ENCODE measurements around the gene LARP4B.
"Not testable (repeated sequence)": the region's sequence is repeated elsewhere in the genome, so short reads cannot be mapped to it uniquely, and the experiment has no call there.

The LARP4B gene

GRCh38 chr10:955820-956217, 24.3 kb upstream of the LARP4B start:
- no peak for DNase-seq

DNA sequence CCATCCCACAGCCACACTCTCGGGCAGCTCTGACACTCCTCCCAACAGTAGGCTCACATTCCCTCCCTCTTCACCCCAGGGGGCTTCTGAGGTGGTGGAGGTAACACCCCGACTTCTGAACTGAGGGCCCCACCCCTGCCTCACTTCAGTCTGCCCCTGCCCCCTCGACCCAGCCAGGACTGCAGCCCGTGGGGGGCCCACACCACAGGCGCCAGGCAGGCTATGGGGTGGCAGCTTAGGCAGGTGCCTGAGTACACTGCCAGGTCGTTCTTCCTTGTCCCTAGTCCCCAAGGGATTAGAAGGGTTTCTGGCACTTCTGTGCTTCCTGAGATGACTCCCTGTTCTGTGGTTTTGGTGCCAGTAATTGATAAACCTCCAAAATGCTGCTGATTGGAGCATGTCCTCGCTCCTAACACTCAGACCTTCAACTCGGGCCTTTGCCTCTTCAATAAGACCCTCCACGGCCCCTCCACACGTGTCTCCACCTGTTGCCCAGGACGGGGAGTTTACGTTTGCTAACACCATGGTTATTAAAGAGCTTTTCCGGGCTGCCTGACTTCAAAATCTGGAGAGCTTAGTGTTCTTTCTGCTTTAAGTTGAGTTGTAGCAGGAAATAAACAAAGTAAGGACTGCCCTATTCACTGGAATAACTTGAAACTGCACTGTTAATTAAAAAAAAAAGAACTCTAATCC, 23.8 kb upstream of the LARP4B start:
- DNase-seq = no peak

- DNase-seq = no peak
These were observed 22.9 kb upstream of the LARP4B start for GRCh38 chr10:954396-954795.

DNA sequence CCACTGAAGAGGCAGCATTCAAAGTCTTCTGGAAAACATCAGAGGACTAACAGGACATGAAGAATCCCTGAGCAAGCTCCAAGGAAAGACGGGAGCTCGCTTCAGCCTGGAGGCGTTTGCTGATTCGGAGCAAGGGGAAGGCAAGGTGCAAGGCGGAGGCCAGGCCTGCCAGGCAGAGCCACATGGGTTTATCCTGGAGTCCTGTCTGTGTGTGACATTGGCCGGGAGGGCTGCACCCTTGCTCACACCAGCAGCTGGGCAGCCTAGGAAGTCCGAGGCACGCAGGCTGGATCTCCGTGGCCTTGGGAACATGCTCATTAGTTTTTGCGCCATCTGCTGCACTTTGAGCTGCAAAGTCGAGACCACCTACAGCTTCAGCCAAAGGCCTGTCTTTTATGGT, 22.3 kb upstream of the LARP4B start:
- DNase-seq = no peak

- no peak for DNase-seq
These were observed 17.9 kb upstream of the LARP4B start for GRCh38 chr10:949446-949845.

DNA sequence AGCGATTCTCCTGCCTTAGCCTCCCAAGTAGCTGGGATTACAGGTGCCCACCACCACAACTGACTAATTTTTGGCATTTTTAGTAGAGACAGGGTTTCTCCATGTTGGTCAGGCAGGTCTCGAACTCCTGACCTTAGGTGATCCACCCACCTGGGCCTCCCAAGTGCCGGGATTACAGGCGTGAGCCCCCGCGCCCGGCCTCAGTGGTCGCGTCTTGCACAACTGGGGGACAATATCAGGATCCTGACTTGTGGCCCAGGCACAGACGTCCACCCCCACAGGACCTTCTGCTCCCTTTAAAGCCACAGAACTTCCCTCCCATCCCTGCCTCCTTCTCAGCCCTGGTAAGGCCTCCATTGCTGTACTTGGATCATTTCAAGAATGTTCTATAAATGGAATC, 16.8 kb upstream of the LARP4B start:
- DNase-seq = no peak

DNA sequence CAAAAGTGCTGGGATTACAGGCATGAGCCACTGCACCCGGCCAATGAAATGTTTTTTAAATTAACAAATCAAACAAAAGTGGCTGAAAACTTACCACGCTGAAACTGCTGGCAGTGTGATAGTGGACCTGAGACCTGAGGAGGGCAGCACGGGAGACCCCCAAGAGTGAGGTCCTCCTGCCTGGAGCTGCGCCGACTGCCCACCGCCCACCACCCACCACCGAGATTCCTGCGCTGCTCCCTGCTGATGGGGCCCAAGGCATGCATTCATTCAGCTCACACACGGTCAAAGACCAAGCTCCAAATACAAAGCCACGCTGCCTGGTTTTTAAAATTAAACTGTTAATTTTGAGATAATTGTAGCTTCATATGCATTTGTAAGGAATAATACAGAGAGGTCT, 16.4 kb upstream of the LARP4B start:
- DNase-seq = no peak

GRCh38 chr10:947051-947450, 15.5 kb upstream of the LARP4B start:
- DNase-seq = no peak

DNA sequence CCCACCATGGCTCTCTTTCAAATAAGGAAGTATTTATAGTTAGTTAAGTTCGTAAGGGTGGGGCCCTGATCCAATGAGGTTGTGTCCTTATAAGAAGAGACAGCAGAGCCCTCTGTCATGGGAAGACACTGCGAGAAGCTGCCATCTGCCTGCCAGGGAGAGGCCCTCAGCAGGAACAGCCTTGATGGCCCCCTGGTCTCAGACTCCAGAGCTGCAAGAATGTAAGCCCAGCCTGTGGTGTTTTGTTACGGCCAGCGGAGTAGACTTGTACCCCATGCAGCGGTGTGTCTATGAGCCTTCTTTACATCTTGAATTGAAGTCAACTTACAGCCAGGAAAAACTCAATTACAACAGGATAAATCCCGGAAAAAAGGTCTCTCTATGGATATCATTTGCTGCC, 14.3 kb upstream of the LARP4B start:
- DNase-seq = no peak

- DNase-seq = peak; percentile 27
These were observed 12.7 kb upstream of the LARP4B start for GRCh38 chr10:944034-944831.

DNA sequence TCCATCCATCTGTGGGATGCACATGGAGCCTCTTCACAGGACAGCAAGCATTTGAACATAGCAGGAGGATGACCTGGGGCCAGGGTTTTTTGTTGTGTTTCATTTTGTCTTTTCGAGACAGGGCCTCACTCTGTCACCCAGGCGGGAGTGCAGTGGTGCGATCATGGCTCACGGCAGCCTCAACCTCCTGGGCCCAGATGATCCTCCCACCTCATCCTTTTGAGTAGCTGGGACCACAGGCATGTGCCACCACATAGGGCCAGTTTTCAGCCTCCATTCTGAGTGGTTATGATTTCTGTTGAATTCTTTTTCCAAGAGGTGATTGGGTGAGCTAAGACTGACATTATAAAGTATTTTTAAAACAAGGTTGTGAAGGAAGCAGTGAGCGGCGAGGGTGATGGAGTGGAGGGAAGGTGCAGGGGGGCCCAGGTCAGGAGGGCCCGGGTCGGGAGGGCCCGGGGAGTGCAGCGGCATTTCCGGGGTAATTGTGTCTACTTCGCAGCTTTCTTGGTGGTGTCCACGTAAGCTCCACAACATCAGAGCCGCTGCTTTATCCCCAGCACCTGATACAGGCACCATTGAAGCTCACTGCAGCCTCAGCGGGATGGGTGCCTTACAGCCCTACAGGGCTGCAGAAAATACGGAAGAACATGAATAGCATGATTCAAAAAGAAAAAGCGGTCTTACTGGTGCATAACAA, 12.0 kb upstream of the LARP4B start:
- no peak for DNase-seq

- DNase-seq = no peak
These were observed 7.6 kb upstream of the LARP4B start for GRCh38 chr10:938941-939678.

DNA sequence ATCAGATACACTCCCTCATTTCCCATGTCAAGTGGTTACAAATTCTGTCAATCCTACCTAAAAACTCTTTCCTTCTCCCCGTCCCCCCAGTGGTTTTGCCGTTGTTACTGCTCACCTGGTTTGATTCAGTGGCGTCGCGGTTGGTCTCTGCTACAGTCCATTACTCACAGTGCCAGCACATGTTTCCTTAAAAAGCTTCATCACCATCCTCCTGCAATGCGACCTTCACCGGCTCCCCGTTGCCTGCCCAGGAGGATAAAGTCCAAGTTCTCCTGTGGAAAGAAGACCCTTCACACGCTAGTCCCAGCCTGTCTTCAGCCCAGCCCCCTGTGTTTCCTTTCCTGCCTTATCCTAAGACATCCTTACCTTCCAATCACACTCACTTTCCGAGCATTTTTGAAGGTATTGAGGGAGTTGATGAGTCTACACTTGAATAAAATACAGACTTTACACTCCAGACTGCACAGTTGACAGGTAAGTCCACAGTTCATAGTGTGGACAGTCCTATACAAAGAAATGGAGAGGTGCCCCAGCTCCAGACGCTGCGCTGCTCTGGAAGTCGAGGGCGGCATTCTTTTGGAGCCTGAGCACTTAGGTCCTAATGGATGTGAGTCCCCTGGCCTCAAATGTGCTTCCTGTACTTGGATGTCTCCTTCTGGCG, 3.4 kb upstream of the LARP4B start:
- DNase-seq = no peak

GRCh38 chr10:934165-934564, 2.7 kb upstream of the LARP4B start:
- DNase-seq = not testable (repeated sequence)

- DNase-seq = no peak
These were observed 1.1 kb upstream of the LARP4B start for GRCh38 chr10:932589-932988.

DNA sequence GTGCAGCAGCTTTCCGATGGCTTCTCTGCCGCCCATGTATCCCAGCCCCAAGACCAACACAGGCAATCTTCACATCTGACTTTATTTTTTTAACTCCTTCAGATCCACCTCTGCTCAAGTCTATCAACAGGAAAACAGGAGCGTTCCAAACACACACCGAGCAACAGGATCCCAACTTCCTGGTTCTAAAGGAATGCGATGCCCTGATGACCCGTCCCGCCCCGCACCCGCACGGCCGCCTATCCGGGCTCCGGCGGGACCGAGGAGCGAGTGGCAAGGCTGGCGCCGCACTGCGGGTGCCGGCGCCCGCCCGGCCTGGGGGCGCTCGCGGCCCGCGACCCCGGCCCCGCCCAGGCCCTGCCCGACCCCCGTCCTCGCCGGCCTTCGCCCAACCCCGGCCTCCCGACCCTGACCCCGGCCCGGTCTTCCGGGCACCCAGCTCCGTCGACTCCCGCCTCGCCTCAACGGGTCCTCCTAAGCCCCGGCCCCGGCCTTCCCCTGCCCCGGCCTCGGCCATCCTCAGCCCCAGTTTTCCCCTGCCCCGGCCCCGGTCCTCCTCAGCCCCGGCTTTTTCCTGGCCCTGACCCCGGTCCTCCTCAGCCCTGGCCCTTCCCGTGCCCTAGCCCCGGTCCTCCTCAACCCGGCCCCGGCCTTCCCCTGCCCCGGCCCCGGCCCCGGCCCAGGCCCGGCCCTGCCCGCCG, 730 bp downstream of the LARP4B start:
- peak; percentile 18 for DNase-seq

GRCh38 chr10:929960-930624, 1.4 kb downstream of the LARP4B start:
- no peak for DNase-seq

GRCh38 chr10:927131-927530, 4.4 kb downstream of the LARP4B start:
- no peak for DNase-seq

- DNase-seq = no peak
These were observed 5.3 kb downstream of the LARP4B start for GRCh38 chr10:926075-926698.

DNA sequence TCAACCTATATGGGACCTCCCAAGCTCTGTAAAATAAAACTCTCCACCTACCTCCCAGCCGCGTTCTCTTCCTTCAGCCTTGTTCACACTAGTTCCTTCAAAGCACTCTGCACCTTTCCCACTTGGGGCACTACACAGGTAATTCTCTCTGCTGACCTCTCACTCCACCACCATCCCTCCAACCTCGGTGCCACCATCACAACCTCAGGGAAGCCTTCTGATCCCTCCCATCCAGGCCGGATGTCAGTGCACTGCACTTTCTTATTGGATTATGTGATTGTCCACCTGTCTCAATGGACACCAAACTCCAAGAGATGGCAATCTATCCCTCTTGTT, 7.0 kb downstream of the LARP4B start:
- DNase-seq = no peak

Measured in fibroblast of skin of right quadriceps (primary cell).